A549 (cell line): Measurements from ENCODE around the gene ZNF577. TPM values are rescaled to one million over a fixed set of nuclear protein-coding genes. Genes with fewer than 3 reads are reported as not detected.

ENCODE experiments used
- ATAC-seq, 2 experiments: fragments of 200-7000 bp in 1 of 2; fragments of >200 bp in 1 of 2; cut with Nextera tagmentation in 1 of 2; cut with Tn5 transposase in 1 of 2; 3 replicates each; pipeline versions ENCODE4 v1.8.0 to v1.9.1; 2018 to 2020; ENCODE audit warnings: mild to moderate bottlenecking in 1 of 2, moderate library complexity in 1 of 2
- CTCF ChIA-PET: fragments of 300-600 bp; sonication (Branson Sonifier 250); formaldehyde crosslinking; extraction: SDS; loops from one replicate; lab custom pipeline; 2021; ENCODE audit warnings: antibody characterized with exemption, inconsistent platforms; lab: Yijun Ruan, JAX
- POLR2A ChIA-PET: fragments of 350-600 bp; formaldehyde crosslinking; extraction: SDS; loops from one replicate; lab custom pipeline; 2021; ENCODE audit warnings: antibody characterized with exemption, inconsistent platforms; lab: Yijun Ruan, JAX
- DNase-seq, 2 experiments: peaks; one replicate each; pipeline versions ENCODE4 v3.0.0 to v3.0.0-alpha.2; 2011 to 2016; ENCODE audit warnings: low read depth in 1 of 2, low spot score in 1 of 2
- FAIRE-seq: peaks from 2 replicates; lab custom pipeline; 2011; peaks lifted over from hg19 to GRCh38; lab: Jason Lieb, UNC
- H3K27ac ChIP-seq, 2 experiments: fragments of >200 bp; sonication (Bioruptor Twin); formaldehyde crosslinking; 3 replicates each; pipeline ENCODE4 v1.5.1; 2016 to 2017
- H3K4me1 ChIP-seq: fragments of >200 bp; sonication (Bioruptor Twin); formaldehyde crosslinking; 3 replicates; pipeline ENCODE4 v1.6.1; 2016
- H3K4me2 ChIP-seq: fragments of >200 bp; sonication (Bioruptor Twin); formaldehyde crosslinking; 3 replicates; pipeline ENCODE4 v1.6.1; 2016
- H3K4me3 ChIP-seq: fragments of >200 bp; sonication (Bioruptor Twin); formaldehyde crosslinking; 3 replicates; pipeline ENCODE4 v1.5.1; 2016
- H3K9me3 ChIP-seq: fragments of >200 bp; sonication (Bioruptor Twin); formaldehyde crosslinking; 3 replicates; pipeline ENCODE4 v1.6.1; 2016
- ATOH8 ChIP-seq: fragments of 250-450 bp; sonication (Bioruptor Pico); IDR thresholded peaks from 2 replicates; pipeline ENCODE4 v1.5.0; 2020; ENCODE audit warnings: low read depth, mild to moderate bottlenecking, moderate library complexity
- BCL3 ChIP-seq: fragments of >200 bp; sonication (Bioruptor Twin); formaldehyde crosslinking; IDR thresholded peaks from 3 replicates; pipeline ENCODE4 v1.6.1; 2016
- CEBPB ChIP-seq, 2 experiments: fragments of >200 bp in 1 of 2; sonication (Bioruptor Twin) in 1 of 2; formaldehyde crosslinking in 1 of 2; IDR thresholded peaks; 2 replicates each; pipeline ENCODE4 v1.6.1; 2012 to 2016
- CHD4 ChIP-seq: fragments of 200-600 bp; sonication (generic); IDR thresholded peaks from 2 replicates; pipeline ENCODE4 v1.6.1; 2016; ENCODE audit warnings: antibody characterized with exemption, mild to moderate bottlenecking, borderline replicate concordance
- E2F6 ChIP-seq: IDR thresholded peaks from 2 replicates; pipeline ENCODE4 v1.6.1; 2012; ENCODE audit warnings: low read depth, borderline replicate concordance
- EHF ChIP-seq: fragments of 250-450 bp; sonication (Bioruptor Pico); IDR thresholded peaks from 2 replicates; pipeline ENCODE4 v1.5.0; 2020; ENCODE audit warnings: mild to moderate bottlenecking
- EHMT2 ChIP-seq: fragments of 200-600 bp; sonication (generic); IDR thresholded peaks from 2 replicates; pipeline ENCODE4 v1.6.1; 2016; ENCODE audit warnings: antibody characterized with exemption, low read depth, mild to moderate bottlenecking, moderate library complexity
- ELK1 ChIP-seq: fragments of 150-350 bp; IDR thresholded peaks from 2 replicates; pipeline ENCODE4 v1.6.1; 2014; ENCODE audit warnings: low read depth, mild to moderate bottlenecking, low read length
- FOSB ChIP-seq: fragments of 250-450 bp; sonication (Bioruptor Pico); IDR thresholded peaks from 2 replicates; pipeline ENCODE4 v1.5.0; 2020; ENCODE audit warnings: mild to moderate bottlenecking, moderate library complexity
- HES2 ChIP-seq: fragments of >200 bp; sonication (Bioruptor Twin); formaldehyde crosslinking; IDR thresholded peaks from 2 replicates; pipeline ENCODE4 v1.6.1; 2016
- HEYL ChIP-seq: fragments of 250-450 bp; sonication (Bioruptor Pico); IDR thresholded peaks from 2 replicates; pipeline ENCODE4 v1.8.0; 2021; ENCODE audit warnings: mild to moderate bottlenecking, moderate library complexity
- HOXA7 ChIP-seq: fragments of 250-450 bp; sonication (Bioruptor Pico); IDR thresholded peaks from 2 replicates; pipeline ENCODE4 v1.5.0; 2020; ENCODE audit warnings: mild to moderate bottlenecking, moderate library complexity
- HOXB13 ChIP-seq: fragments of 250-450 bp; sonication (Bioruptor Pico); IDR thresholded peaks from 2 replicates; pipeline ENCODE4 v1.5.0; 2020; ENCODE audit warnings: low read depth, mild to moderate bottlenecking, moderate library complexity
- HOXB5 ChIP-seq: fragments of 250-450 bp; sonication (Bioruptor Pico); IDR thresholded peaks from 2 replicates; pipeline ENCODE4 v1.5.0; 2020; ENCODE audit warnings: mild to moderate bottlenecking, moderate library complexity
- JUN ChIP-seq, 2 experiments: fragments of >200 bp; sonication (Bioruptor Twin); formaldehyde crosslinking; IDR thresholded peaks; 2 replicates in 1 of 2; 3 replicates in 1 of 2; pipeline ENCODE4 v1.6.1; 2016 to 2017
- MAFK ChIP-seq: fragments of 450-650 bp; IDR thresholded peaks from 2 replicates; pipeline ENCODE4 v1.6.1; 2014; ENCODE audit not compliant: partially characterized antibody
- MAZ ChIP-seq: fragments of 150-350 bp; IDR thresholded peaks from 2 replicates; pipeline ENCODE4 v1.6.1; 2014; ENCODE audit warnings: antibody characterized with exemption, low read depth, low read length, borderline replicate concordance
- NFE2L2 ChIP-seq: fragments of 150-350 bp; conservative IDR thresholded peaks from 2 replicates; pipeline ENCODE4 v1.6.1; 2014; ENCODE audit warnings: low read length
- NR3C1 ChIP-seq: fragments of >200 bp; sonication (Bioruptor Twin); formaldehyde crosslinking; IDR thresholded peaks from 3 replicates; pipeline ENCODE4 v1.6.1; 2017
- POLR2A ChIP-seq: IDR thresholded peaks from 2 replicates; pipeline ENCODE4 v1.6.1; 2012; ENCODE audit warnings: mild to moderate bottlenecking, low read length
- POLR2AphosphoS2 ChIP-seq: conservative IDR thresholded peaks from 2 replicates; pipeline ENCODE4 v1.6.1; 2012; ENCODE audit warnings: low read length, improper control_type of control experiment, inconsistent platforms
- RCOR1 ChIP-seq: fragments of 150-350 bp; IDR thresholded peaks from 2 replicates; pipeline ENCODE4 v1.6.1; 2014; ENCODE audit warnings: antibody characterized with exemption, low read length, low read depth
- REST ChIP-seq: fragments of 200-600 bp; sonication (generic); IDR thresholded peaks from 2 replicates; pipeline ENCODE4 v1.6.1; 2016; ENCODE audit warnings: antibody characterized with exemption, mild to moderate bottlenecking, moderate library complexity
- RNF2 ChIP-seq: fragments of 200-600 bp; sonication (generic); IDR thresholded peaks from 2 replicates; pipeline ENCODE4 v1.6.1; 2016; ENCODE audit warnings: low read depth, mild to moderate bottlenecking, antibody characterized with exemption, moderate library complexity, borderline replicate concordance
- SMC3 ChIP-seq: fragments of >200 bp; sonication (Bioruptor Twin); formaldehyde crosslinking; IDR thresholded peaks from 3 replicates; pipeline ENCODE4 v1.6.1; 2018; ENCODE audit warnings: inconsistent platforms
- TFCP2L1 ChIP-seq: fragments of 250-450 bp; sonication (Bioruptor Pico); IDR thresholded peaks from 2 replicates; pipeline ENCODE4 v1.5.0; 2021; ENCODE audit warnings: mild to moderate bottlenecking
- USF2 ChIP-seq: fragments of 450-650 bp; IDR thresholded peaks from 2 replicates; pipeline ENCODE4 v1.6.1; 2014; ENCODE audit warnings: antibody characterized with exemption
- ZNF302 ChIP-seq: fragments of 250-450 bp; sonication (Bioruptor Pico); IDR thresholded peaks from 2 replicates; pipeline ENCODE4 v1.9.0; 2021; ENCODE audit warnings: inconsistent platforms, mild to moderate bottlenecking, moderate library complexity
- ZSCAN20 ChIP-seq: fragments of 250-450 bp; sonication (Bioruptor Pico); IDR thresholded peaks from 2 replicates; pipeline ENCODE4 v1.8.0; 2022; ENCODE audit warnings: mild to moderate bottlenecking, moderate library complexity
- WGBS: methylation state at CpG from one replicate; pipeline ENCODE4 v1.1.6; 2017; ENCODE audit errors: missing lambda C conversion rate; 5-methylcytosine and 5-hydroxymethylcytosine counted together
- polyA plus RNA-seq, 4 experiments: library from polyadenylated mRNA; depleted of rRNA in 3 of 4; stranded (reverse); fragments of >200 nt; fragmentation: RNase III in 1 of 4; extraction: RNeasy Plus Mini Kit Qiagen cat#74134 plus additional on column Dnase treatment in 1 of 4; gene quantifications; 2 replicates in 3 of 4; 3 replicates in 1 of 4; pipeline ENCODE4 v1.2.3, GENCODE V29; 2011 to 2017

Gene ZNF577
- polyA plus RNA-seq, 2 of the 4 experiments (the other 2 are of a cell fraction) = 0.17 to 0.30 TPM

- ChIA-PET POLR2A (no interaction called here), CTCF (no interaction called here)
- Histone ChIP-seq H3K9me3 (peaks cover 93% of the 10 kb centered on the region), H3K4me3 (no peak overlapping the region), H3K4me2 (no peak overlapping the region), H3K27ac (no peak overlapping the region), H3K4me1 (no peaks in the 10 kb centered on the region)
- no peak for DNase-seq
- TF ChIP-seq CHD4 (no peak), CEBPB (IDR thresholded peaks at IDR 0.05) (no peak), HOXB5 (CRISPR knock-in tag) (no peak), ELK1 (no peak), EHMT2 (no peak), USF2 (no peak), EHF (CRISPR knock-in tag) (no peak), REST (no peak), RCOR1 (no peak), TFCP2L1 (CRISPR knock-in tag) (no peak), ZNF302 (no peak), ZSCAN20 (CRISPR knock-in tag) (no peak), BCL3 (no peak), JUN (IDR thresholded peaks at IDR 0.05) (no peak), HES2 (no peak), NR3C1 (no peak)
- no peak for FAIRE-seq
- WGBS = 50% methylated on average over 3 of the region's 3 CpGs
- no peak for ATAC-seq
These were observed 31.9 kb upstream of the ZNF577 start for GRCh38 chr19:51919606-51920005.

GRCh38 chr19:51916167-51916566 is 28.4 kb upstream of the ZNF577 start:
- no peak for ATAC-seq
- POLR2A ChIA-PET = no interaction called here
- CTCF ChIA-PET = interaction anchor here (1.5 kb wide), 1 partner anchor 57 kb away, joined by 4 read pairs; no protein-coding TSS in a partner anchor
- 0% methylated on average over 1 of the region's 1 CpG for WGBS
- Histone ChIP-seq H3K4me2 (no peak overlapping the region), H3K9me3 (peaks cover 95% of the 10 kb centered on the region), H3K4me3 (no peak overlapping the region)
- no peak for TF ChIP-seq ATOH8 (CRISPR knock-in tag)
- TF ChIP-seq HEYL (CRISPR knock-in tag) = no peak
- no peak for TF ChIP-seq POLR2AphosphoS2
- TF ChIP-seq RNF2 = no peak
- TF ChIP-seq MAZ = no peak
- TF ChIP-seq NFE2L2 = no peak
- no peak for TF ChIP-seq HES2
- TF ChIP-seq E2F6 = no peak
- no peak for TF ChIP-seq FOSB (CRISPR knock-in tag)
- no peak for TF ChIP-seq MAFK
- no peak for TF ChIP-seq HOXA7
- TF ChIP-seq SMC3 = no peak
- no peak for TF ChIP-seq HOXB13
- no peak for TF ChIP-seq NR3C1
- no peak for TF ChIP-seq POLR2A
- TF ChIP-seq, all 56 proteins: peak for 0
- FAIRE-seq = no peak
- H3K4me1 ChIP-seq = no peaks in the 10 kb centered on the region
- no peak overlapping the region for H3K27ac ChIP-seq
- no peak for DNase-seq
